Liver (tissue), 9 donors: ENCODE data around the gene PRKD1. TPM values are rescaled to one million over a fixed set of nuclear protein-coding genes. Genes with fewer than 3 reads are reported as not detected.

Experiments used
- DNase-seq: peaks from one replicate; pipeline ENCODE4 v3.0.0-alpha.2; 2017; ENCODE audit warnings: low spot score
- H3K27ac ChIP-seq, 2 donors: one replicate each; pipeline ENCODE4 v1.7.0; 2013; ENCODE audit warnings: inconsistent platforms in 2 of 2, low read length in 2 of 2, control low read depth in 1 of 2, low read depth in 1 of 2, mild to moderate bottlenecking in 1 of 2
- H3K27me3 ChIP-seq, 4 donors: one replicate each; pipeline versions ENCODE4 v1.6.1 to v1.7.0; 2013; ENCODE audit warnings: low read length in 3 of 4, inconsistent platforms in 1 of 4, mild to moderate bottlenecking in 1 of 4, moderate library complexity in 1 of 4; ENCODE audit not compliant: control insufficient read depth in 4 of 4, insufficient read depth in 4 of 4
- H3K36me3 ChIP-seq, 4 donors: one replicate each; pipeline versions ENCODE4 v1.6.1 to v1.7.0; 2013; ENCODE audit warnings: low read length in 3 of 4, mild to moderate bottlenecking in 3 of 4, low read depth in 1 of 4, moderate library complexity in 1 of 4; ENCODE audit not compliant: control insufficient read depth in 4 of 4, insufficient read depth in 3 of 4
- H3K4me1 ChIP-seq, 4 donors: one replicate each; pipeline versions ENCODE4 v1.6.1 to v1.7.0; 2013; ENCODE audit warnings: low read length in 3 of 4, mild to moderate bottlenecking in 3 of 4, moderate library complexity in 1 of 4; ENCODE audit not compliant: control insufficient read depth in 4 of 4, insufficient read depth in 4 of 4
- H3K4me3 ChIP-seq, 3 donors: one replicate each; pipeline versions ENCODE4 v1.6.1 to v1.7.0; 2013; ENCODE audit warnings: low read length in 3 of 3, control low read depth in 1 of 3, low read depth in 1 of 3, mild to moderate bottlenecking in 1 of 3
- H3K9ac ChIP-seq, 2 donors: one replicate each; pipeline ENCODE4 v1.7.0; 2013; ENCODE audit warnings: low read length in 2 of 2, mild to moderate bottlenecking in 2 of 2, moderate library complexity in 2 of 2, control low read depth in 1 of 2, low read depth in 1 of 2
- H3K9me3 ChIP-seq, 4 donors: one replicate each; pipeline versions ENCODE4 v1.6.1 to v1.7.0; 2013; ENCODE audit warnings: low read length in 3 of 4; ENCODE audit not compliant: control insufficient read depth in 4 of 4
- EGR1 ChIP-seq, 2 donors: IDR thresholded peaks; 2 replicates each; pipeline ENCODE4 v1.6.1; 2016 to 2018; ENCODE audit warnings: antibody characterized with exemption in 2 of 2, low read depth in 2 of 2
- FOXA1 ChIP-seq: IDR thresholded peaks from 2 replicates; pipeline ENCODE4 v1.6.1; 2016; ENCODE audit warnings: antibody characterized with exemption
- GABPA ChIP-seq, 2 donors: IDR thresholded peaks in 1 of 2; conservative IDR thresholded peaks in 1 of 2; 2 replicates each; pipeline ENCODE4 v1.6.1; 2016; ENCODE audit warnings: antibody characterized with exemption in 2 of 2, mild to moderate bottlenecking in 1 of 2, moderate library complexity in 1 of 2
- HNF4A ChIP-seq, 2 donors: conservative IDR thresholded peaks; 2 replicates each; pipeline ENCODE4 v1.6.1; 2016; ENCODE audit warnings: antibody characterized with exemption in 2 of 2, mild to moderate bottlenecking in 2 of 2
- HNF4G ChIP-seq: IDR thresholded peaks from 2 replicates; pipeline ENCODE4 v1.6.1; 2016; ENCODE audit warnings: antibody characterized with exemption
- JUND ChIP-seq, 2 donors: IDR thresholded peaks; 2 replicates each; pipeline ENCODE4 v1.6.1; 2016; ENCODE audit warnings: antibody characterized with exemption in 2 of 2
- NR2F2 ChIP-seq: IDR thresholded peaks from 2 replicates; pipeline ENCODE4 v1.6.1; 2016; ENCODE audit warnings: antibody characterized with exemption
- RXRA ChIP-seq, 2 donors: IDR thresholded peaks; 2 replicates each; pipeline ENCODE4 v1.6.1; 2017 to 2018; ENCODE audit warnings: antibody characterized with exemption in 2 of 2, mild to moderate bottlenecking in 1 of 2
- TAF1 ChIP-seq: conservative IDR thresholded peaks from 2 replicates; pipeline ENCODE4 v1.6.1; 2016; ENCODE audit warnings: antibody characterized with exemption, mild to moderate bottlenecking
- YY1 ChIP-seq: IDR thresholded peaks from 2 replicates; pipeline ENCODE4 v1.6.1; 2016; ENCODE audit warnings: antibody characterized with exemption, mild to moderate bottlenecking
- WGBS: extraction: QIAGEN DNeasy Blood & Tissue Kit; methylation state at CpG from one replicate; pipeline ENCODE4 v1.1.7; 2013; 5-methylcytosine and 5-hydroxymethylcytosine counted together
- polyA plus RNA-seq, 2 donors: library from polyadenylated mRNA; stranded (reverse) in 1 of 2; unstranded in 1 of 2; fragments of 200-250 nt in 1 of 2; fragments of >200 nt in 1 of 2; fragmentation: Nextera tagmentation in 1 of 2; extraction: Ambion mirVana in 1 of 2; gene quantifications; one replicate each; pipeline versions ENCODE4 v1.2.1 to v1.2.3, GENCODE V29; 2013 to 2015
- total RNA-seq, 2 donors: library from RNA; depleted of rRNA; stranded (reverse); fragments of >200 nt; gene quantifications; one replicate each; pipeline ENCODE4 v1.2.3, GENCODE V29; 2014
- TF ChIP-seq, protein P1 (sequence below): fragments of 150-350 bp; IDR thresholded peaks from 2 replicates; pipeline ENCODE4 v1.5.1; 2017; ENCODE audit warnings: improper control_type of control experiment, low read depth, low read length; ENCODE audit not compliant: missing input control
- TF ChIP-seq, protein P2 (sequence below): IDR thresholded peaks from 2 replicates; pipeline ENCODE4 v1.6.1; 2016; ENCODE audit warnings: antibody characterized with exemption
- TF ChIP-seq, protein P3 (sequence below): IDR thresholded peaks from 2 replicates; pipeline ENCODE4 v1.6.1; 2016; ENCODE audit warnings: antibody characterized with exemption, mild to moderate bottlenecking
- TF ChIP-seq, protein P4 (sequence below): IDR thresholded peaks from 2 replicates; pipeline ENCODE4 v1.6.1; 2016; ENCODE audit warnings: antibody characterized with exemption
- donor health status: healthy.
- donor health status: healthy.
- donor health status: healthy.
- donor health status: healthy.
- donor health status: healthy.

Gene PRKD1
- total and polyA plus RNA-seq, 4 donors: 0.85 to 5.0 (median 0.99) TPM

DNA sequence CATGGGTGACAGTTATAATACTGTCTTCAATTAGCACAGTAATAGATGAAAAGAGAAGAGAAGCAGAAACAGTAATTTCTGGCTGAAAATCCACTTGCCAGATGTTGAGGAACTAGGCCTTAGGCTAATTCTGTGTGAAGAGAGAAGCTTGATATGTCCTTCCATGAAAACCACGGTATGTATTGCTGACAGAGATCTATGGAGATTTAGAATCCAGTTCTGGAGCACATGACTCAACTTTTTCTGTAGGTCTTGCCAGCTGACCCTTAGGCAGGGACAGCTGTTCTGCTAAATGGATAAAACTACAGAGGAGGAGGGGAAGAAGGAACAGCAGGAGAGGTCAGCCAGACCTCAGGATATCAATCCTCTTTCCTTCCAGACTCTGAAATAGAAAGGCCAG lies 211.5 kb downstream of the PRKD1 start:
- 63% methylated on average over 1 of the region's 1 CpG for WGBS
- Histone ChIP-seq H3K9me3 (no peaks in the 10 kb centered on the region), H3K27me3 (no peaks in the 10 kb centered on the region), H3K36me3 (no peaks in the 10 kb centered on the region), H3K9ac (no peak overlapping the region), H3K4me3 (no peak overlapping the region), H3K27ac (no peak overlapping the region), H3K4me1 (no peaks in the 10 kb centered on the region)
- TF ChIP-seq TAF1 (no peak), NR2F2 (peak; percentile 86)
- DNase-seq: no peak

DNA sequence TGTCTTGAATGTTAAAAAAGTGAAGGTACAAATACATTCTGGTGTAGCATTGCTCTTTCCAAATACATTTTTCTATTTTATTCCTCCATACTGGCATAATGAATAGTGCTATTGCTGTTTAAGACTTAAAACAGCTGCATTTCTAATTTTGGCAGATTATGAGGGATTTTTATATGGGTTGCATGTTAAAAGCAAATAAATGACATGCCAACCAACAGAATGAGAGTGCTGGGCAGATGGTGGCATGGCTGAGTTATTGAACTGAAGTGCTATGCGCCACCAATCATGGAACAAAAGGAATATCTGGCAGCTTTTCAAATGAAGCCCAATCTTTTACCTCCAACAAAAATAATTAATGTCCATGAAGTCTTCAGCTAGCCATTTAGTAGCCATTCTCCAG lies 215.0 kb downstream of the PRKD1 start:
- Histone ChIP-seq H3K4me3 (no peak overlapping the region), H3K4me1 (no peaks in the 10 kb centered on the region), H3K9me3 (no peaks in the 10 kb centered on the region), H3K9ac (no peak overlapping the region), H3K36me3 (no peaks in the 10 kb centered on the region), H3K27ac (no peak overlapping the region), H3K27me3 (no peaks in the 10 kb centered on the region)
- 89% methylated on average over 1 of the region's 1 CpG for WGBS
- TF ChIP-seq YY1 (no peak), EGR1 (IDR thresholded peaks at IDR 0.05; ENCODE audit: low read depth in 2 of 2) (no peak), FOXA1 (no peak), HNF4G (no peak), TAF1 (no peak), JUND (IDR thresholded peaks at IDR 0.05) (no peak), GABPA (IDR thresholded peaks at IDR 0.05 in 1 of 2, conservative IDR thresholded peaks at IDR 0.05 in 1 of 2) (no peak), HNF4A (conservative IDR thresholded peaks at IDR 0.05) (no peak), RXRA (IDR thresholded peaks at IDR 0.05) (no peak)
- TF ChIP-seq, protein P1, sequence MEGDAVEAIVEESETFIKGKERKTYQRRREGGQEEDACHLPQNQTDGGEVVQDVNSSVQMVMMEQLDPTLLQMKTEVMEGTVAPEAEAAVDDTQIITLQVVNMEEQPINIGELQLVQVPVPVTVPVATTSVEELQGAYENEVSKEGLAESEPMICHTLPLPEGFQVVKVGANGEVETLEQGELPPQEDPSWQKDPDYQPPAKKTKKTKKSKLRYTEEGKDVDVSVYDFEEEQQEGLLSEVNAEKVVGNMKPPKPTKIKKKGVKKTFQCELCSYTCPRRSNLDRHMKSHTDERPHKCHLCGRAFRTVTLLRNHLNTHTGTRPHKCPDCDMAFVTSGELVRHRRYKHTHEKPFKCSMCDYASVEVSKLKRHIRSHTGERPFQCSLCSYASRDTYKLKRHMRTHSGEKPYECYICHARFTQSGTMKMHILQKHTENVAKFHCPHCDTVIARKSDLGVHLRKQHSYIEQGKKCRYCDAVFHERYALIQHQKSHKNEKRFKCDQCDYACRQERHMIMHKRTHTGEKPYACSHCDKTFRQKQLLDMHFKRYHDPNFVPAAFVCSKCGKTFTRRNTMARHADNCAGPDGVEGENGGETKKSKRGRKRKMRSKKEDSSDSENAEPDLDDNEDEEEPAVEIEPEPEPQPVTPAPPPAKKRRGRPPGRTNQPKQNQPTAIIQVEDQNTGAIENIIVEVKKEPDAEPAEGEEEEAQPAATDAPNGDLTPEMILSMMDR: no peak
- TF ChIP-seq, protein P2, sequence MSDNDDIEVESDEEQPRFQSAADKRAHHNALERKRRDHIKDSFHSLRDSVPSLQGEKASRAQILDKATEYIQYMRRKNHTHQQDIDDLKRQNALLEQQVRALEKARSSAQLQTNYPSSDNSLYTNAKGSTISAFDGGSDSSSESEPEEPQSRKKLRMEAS: no peak
- TF ChIP-seq, protein P3, sequence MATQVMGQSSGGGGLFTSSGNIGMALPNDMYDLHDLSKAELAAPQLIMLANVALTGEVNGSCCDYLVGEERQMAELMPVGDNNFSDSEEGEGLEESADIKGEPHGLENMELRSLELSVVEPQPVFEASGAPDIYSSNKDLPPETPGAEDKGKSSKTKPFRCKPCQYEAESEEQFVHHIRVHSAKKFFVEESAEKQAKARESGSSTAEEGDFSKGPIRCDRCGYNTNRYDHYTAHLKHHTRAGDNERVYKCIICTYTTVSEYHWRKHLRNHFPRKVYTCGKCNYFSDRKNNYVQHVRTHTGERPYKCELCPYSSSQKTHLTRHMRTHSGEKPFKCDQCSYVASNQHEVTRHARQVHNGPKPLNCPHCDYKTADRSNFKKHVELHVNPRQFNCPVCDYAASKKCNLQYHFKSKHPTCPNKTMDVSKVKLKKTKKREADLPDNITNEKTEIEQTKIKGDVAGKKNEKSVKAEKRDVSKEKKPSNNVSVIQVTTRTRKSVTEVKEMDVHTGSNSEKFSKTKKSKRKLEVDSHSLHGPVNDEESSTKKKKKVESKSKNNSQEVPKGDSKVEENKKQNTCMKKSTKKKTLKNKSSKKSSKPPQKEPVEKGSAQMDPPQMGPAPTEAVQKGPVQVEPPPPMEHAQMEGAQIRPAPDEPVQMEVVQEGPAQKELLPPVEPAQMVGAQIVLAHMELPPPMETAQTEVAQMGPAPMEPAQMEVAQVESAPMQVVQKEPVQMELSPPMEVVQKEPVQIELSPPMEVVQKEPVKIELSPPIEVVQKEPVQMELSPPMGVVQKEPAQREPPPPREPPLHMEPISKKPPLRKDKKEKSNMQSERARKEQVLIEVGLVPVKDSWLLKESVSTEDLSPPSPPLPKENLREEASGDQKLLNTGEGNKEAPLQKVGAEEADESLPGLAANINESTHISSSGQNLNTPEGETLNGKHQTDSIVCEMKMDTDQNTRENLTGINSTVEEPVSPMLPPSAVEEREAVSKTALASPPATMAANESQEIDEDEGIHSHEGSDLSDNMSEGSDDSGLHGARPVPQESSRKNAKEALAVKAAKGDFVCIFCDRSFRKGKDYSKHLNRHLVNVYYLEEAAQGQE: no peak
- TF ChIP-seq, protein P4, sequence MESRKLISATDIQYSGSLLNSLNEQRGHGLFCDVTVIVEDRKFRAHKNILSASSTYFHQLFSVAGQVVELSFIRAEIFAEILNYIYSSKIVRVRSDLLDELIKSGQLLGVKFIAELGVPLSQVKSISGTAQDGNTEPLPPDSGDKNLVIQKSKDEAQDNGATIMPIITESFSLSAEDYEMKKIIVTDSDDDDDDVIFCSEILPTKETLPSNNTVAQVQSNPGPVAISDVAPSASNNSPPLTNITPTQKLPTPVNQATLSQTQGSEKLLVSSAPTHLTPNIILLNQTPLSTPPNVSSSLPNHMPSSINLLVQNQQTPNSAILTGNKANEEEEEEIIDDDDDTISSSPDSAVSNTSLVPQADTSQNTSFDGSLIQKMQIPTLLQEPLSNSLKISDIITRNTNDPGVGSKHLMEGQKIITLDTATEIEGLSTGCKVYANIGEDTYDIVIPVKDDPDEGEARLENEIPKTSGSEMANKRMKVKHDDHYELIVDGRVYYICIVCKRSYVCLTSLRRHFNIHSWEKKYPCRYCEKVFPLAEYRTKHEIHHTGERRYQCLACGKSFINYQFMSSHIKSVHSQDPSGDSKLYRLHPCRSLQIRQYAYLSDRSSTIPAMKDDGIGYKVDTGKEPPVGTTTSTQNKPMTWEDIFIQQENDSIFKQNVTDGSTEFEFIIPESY: no peak
- no peak for DNase-seq
